Left colon (tissue), 2 donors: ENCODE measurements around the gene PITHD1. TPM values are rescaled to one million over a fixed set of nuclear protein-coding genes. Genes with fewer than 3 reads are reported as not detected.
"Not testable (repeated sequence)": the region's sequence is repeated elsewhere in the genome, so short reads cannot be mapped to it uniquely, and the experiment has no call there.

Experiments used
- ATAC-seq: fragments of 200-7000 bp; cut with Tn5 transposase; one replicate; pipeline ENCODE4 v1.9.1; 2020; ENCODE audit warnings: mild to moderate bottlenecking, moderate library complexity
- DNase-seq, 2 donors: peaks; one replicate each; pipeline ENCODE4 v3.0.0-alpha.2; 2020
- intact Hi-C, 2 donors: fragments of 100-400 bp; cut with DNase I in 1 of 2; cut with micrococcal nuclease in 1 of 2; formaldehyde crosslinking; loops; one replicate each; pipeline versions ENCODE4 v1.11.2 to v1.14.0; 2022; cut with DNase I, micrococcal nuclease
- total RNA-seq, 2 donors: library from RNA; stranded (reverse); fragmentation: NEBNext Ultra II Directional; extraction: Animal tissue kit (Norgen Biotek cat#: 25700); gene quantifications; one replicate each; pipeline ENCODE4 v1.2.1, GENCODE V29; 2021
- donor health status: DM: no; HTN: no; CAD: no.
- donor health status: DM: yes; HTN: yes; CAD: no.

The PITHD1 gene
- total RNA-seq, 2 donors from 2014 or later: 38.2 to 43.4 TPM

GRCh38 chr1:23768733-23769132 is 9.5 kb upstream of the PITHD1 start:
- intact Hi-C loops: no loop called here
- ATAC-seq: no peak

GRCh38 chr1:23772049-23772853 is 6.0 kb upstream of the PITHD1 start:
- DNase-seq: peak; percentile 77 to 92
- ATAC-seq: peak; percentile 90
- intact Hi-C loops: loop anchor here in 1 of 2 donors (5.0 kb wide), 1 partner anchor 145 kb away; no protein-coding TSS in a partner anchor

More at GRCh38 chr1:23768733-23769132, 9.5 kb upstream of the PITHD1 start:
- no peak for DNase-seq

GRCh38 chr1:23772854-23773242 is 5.4 kb upstream of the PITHD1 start:
- ATAC-seq (no peak), DNase-seq (no peak)
- intact Hi-C loops: loop anchor here in 1 of 2 donors (5.0 kb wide), 1 partner anchor 144 kb away; no protein-coding TSS in a partner anchor

- intact Hi-C loops: loop anchor here in 1 of 2 donors (5.0 kb wide), 1 partner anchor 143 kb away; no protein-coding TSS in a partner anchor
- ATAC-seq (no peak), DNase-seq (peak in 1 of 2 donors; percentile 14)
Observed at GRCh38 chr1:23774174-23774880, 3.9 kb upstream of the PITHD1 start.

- DNase-seq (no peak), ATAC-seq (no peak)
- intact Hi-C loops: no loop called here
Observed at GRCh38 chr1:23776217-23776616, 2.0 kb upstream of the PITHD1 start.

GRCh38 chr1:23779826-23780371 is 1.7 kb downstream of the PITHD1 start:
- DNase-seq (no peak), ATAC-seq (no peak)
- intact Hi-C loops: no loop called here

- intact Hi-C loops, ATAC-seq, DNase-seq: not testable (repeated sequence)
Observed at GRCh38 chr1:23783141-23783540, 4.9 kb downstream of the PITHD1 start.

- no peak for DNase-seq
- intact Hi-C loops: no loop called here
- ATAC-seq: no peak
Observed at GRCh38 chr1:23784846-23785245, 6.6 kb downstream of the PITHD1 start.

GRCh38 chr1:23787701-23788100 is 9.5 kb downstream of the PITHD1 start:
- ATAC-seq: no peak
- DNase-seq: no peak
- intact Hi-C loops: no loop called here

GRCh38 chr1:23788695-23789094 is 10.5 kb downstream of the PITHD1 start:
- no peak for DNase-seq
- no peak for ATAC-seq
- intact Hi-C loops: no loop called here

GRCh38 chr1:23790696-23791515 is 12.7 kb downstream of the PITHD1 start, which contains the start of gene LYPLA2:
TSS of gene LYPLA2 (plus strand) at chr1:23791145. CDS start at chr1:23792683, 1,538 bp downstream.
- DNase-seq (peak; percentile 92 to 96), ATAC-seq (peak; percentile 80)
- intact Hi-C loops: no loop called here

GRCh38 chr1:23791516-23792047 is 13.4 kb downstream of the PITHD1 start:
- intact Hi-C loops: no loop called here
- peak; percentile 25 for ATAC-seq
- peak; percentile 45 to 48 for DNase-seq

GRCh38 chr1:23792151-23792945 is 14.1 kb downstream of the PITHD1 start:
- intact Hi-C loops: no loop called here
- no peak for DNase-seq
- ATAC-seq: no peak

GRCh38 chr1:23793018-23793781 is 15.0 kb downstream of the PITHD1 start:
- intact Hi-C loops: no loop called here
- peak; percentile 53 for ATAC-seq
- peak; percentile 77 to 78 for DNase-seq

- DNase-seq (no peak), ATAC-seq (no peak)
- intact Hi-C loops: no loop called here
Observed at GRCh38 chr1:23793861-23794731, 15.9 kb downstream of the PITHD1 start.

GRCh38 chr1:23794732-23795182 is 16.5 kb downstream of the PITHD1 start:
- intact Hi-C loops, DNase-seq, ATAC-seq: not testable (repeated sequence)
